Iris pigment epithelial cell (primary cell): ENCODE measurements around the gene GABRD.
A peak's percentile ranks its signal among the peaks of the same experiment; 100 is the strongest.

ENCODE experiments used
- DNase-seq: peaks from one replicate; pipeline ENCODE4 v3.0.0-alpha.2; 2011; ENCODE audit warnings: low read depth

Gene GABRD

GRCh38 chr1:1985375-1986050, 33.6 kb upstream of the GABRD start:
- DNase-seq, result no peak

- no peak for DNase-seq
Observed at GRCh38 chr1:1986451-1987141, 32.5 kb upstream of the GABRD start.

- no peak for DNase-seq
Observed at GRCh38 chr1:1987142-1987510, 32.0 kb upstream of the GABRD start.

DNA sequence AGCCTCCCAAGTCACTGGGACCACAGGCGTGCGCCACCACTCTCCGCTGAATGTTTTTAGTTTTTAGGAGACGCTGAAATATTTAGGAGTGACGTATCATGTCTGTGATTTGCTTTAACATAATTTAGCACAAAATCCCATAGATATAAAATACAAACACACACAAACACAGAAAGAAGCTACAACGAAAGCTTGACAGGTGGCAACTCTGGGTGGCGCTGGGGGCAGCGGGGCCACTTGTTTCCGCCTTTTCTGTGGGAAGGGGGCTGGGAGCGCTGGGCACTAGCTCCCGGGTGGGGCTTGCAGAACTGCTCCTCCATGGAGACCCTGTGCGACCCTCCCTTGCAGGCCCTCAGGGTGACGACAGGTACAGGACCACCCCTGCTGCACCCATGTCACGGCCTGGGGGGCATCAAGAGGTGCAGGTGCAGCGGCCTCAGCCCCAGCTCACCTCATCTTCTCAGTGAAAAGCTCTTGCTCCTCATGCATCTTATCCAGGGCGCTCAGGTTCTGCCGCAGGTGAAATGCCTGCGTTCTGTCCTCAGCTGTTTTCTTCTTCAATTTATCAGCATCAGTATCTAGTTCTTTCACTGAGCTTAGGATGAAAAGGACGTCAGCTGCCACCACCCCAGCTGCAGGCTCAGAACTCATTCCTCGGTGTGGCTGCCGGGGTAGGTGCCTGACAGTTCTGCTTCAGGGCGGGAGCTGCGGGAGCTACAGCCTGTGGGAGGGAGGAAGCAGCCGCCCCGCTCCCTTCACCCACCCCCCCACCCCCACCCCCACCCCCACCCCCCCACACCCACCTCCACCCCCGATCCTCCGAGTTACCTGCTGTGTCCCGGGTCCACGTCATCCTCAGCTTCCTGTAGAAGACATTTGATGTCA, 30.8 kb upstream of the GABRD start:
- DNase-seq, result no peak

- peak; percentile 28 for DNase-seq
Observed at GRCh38 chr1:1989102-1989542, 30.0 kb upstream of the GABRD start.

DNA sequence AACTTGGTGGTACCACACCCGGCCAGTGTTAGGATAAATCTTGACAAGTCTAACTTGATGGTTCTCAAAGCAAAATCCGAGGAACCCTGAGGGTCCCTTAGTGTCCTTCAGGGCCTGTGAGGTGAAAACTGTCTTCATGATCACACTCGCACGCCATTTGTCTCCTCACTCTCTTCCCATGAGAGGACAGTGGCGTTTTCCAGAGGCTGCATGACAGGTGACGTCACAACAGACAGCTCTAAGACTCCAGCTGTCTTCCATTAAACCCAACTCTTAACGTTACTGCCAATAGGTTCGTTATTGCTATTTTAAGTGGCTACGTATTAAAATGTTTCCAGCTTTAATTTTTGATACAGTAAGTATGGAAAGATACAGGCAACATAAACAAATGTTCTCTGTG, 29.4 kb upstream of the GABRD start:
- peak; percentile 18 for DNase-seq

- no peak for DNase-seq
Observed at GRCh38 chr1:1990222-1990621, 28.9 kb upstream of the GABRD start.

DNA sequence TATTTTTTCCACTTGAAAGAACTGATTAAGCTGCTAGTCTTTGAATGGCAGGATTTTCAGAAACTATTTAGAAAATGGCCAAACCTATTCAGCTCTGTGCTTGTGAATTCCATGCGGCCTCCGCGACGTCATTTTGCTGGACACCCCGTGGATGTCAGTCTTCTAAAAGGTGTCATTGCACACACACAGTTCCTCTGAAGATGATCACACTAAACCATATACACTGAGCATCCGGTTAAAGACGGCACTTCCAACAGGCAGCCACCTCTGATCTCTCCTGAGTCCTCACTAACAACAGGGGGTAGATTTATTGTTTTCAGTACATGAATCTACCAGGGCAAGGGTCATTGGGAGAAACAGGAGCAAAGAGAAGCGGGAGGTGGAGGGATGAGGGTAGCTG, 24.6 kb upstream of the GABRD start:
- DNase-seq, result no peak

DNA sequence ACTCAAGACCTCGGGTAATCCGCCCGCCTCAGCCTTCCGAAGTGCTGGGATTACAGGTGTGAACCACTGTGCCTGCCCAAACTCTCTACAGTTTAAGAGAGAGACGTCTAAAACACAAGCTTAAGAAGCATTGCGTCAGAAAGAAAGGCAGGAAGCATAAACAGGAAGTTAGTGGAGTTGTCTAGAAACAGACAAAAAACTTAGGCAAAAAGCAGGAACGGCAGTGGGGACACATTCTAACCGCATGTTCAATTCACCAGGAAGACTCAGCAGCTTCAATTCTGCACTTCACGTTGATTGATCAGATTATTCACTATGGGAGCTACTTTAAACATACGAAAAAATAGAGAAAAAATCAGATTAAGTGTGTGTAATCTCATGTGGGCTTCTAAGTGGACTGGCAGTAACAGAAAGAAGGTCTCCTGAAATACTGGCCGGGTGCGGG, 22.9 kb upstream of the GABRD start:
- peak; percentile 34 for DNase-seq

DNA sequence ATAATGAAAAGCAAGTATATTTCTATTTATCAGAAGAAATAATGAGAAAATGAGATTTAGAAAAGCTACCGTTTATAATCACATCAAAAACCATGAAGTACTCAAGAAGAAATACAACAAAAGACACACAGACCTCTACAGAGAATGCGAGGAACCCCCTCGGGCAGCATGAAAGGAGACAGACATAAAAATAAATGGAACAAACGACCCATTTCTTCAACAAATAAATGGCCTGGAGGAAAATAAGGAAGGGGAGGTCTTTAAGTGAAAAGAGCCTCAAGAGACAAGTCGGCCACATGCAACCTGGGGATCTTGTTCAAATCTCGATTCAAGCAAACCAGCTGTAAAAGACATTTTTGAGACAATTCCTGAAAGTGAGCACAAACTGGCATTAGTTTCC, 21.6 kb upstream of the GABRD start:
- no peak for DNase-seq

DNA sequence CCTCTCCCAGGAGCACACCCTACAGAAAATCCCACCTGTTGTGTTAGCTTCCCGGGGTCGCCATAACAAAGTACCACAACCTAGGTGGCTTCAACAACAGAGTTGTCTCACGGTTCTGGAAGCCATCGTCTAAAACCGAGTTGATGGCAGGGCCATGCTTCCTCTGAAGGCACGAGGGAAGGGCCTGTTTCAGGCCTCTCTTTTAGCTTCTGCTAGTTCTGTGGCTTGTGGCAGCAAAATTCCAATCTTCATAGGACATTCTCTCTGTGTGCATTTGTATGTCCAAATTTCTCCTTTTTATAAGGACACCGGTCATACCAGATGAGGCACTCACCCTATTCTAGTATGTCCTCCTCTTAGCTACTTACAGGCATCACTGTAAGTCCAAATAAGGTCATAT, 18.7 kb upstream of the GABRD start:
- DNase-seq, result no peak

- DNase-seq, result no peak
Observed at GRCh38 chr1:2000850-2001249, 18.3 kb upstream of the GABRD start.

DNA sequence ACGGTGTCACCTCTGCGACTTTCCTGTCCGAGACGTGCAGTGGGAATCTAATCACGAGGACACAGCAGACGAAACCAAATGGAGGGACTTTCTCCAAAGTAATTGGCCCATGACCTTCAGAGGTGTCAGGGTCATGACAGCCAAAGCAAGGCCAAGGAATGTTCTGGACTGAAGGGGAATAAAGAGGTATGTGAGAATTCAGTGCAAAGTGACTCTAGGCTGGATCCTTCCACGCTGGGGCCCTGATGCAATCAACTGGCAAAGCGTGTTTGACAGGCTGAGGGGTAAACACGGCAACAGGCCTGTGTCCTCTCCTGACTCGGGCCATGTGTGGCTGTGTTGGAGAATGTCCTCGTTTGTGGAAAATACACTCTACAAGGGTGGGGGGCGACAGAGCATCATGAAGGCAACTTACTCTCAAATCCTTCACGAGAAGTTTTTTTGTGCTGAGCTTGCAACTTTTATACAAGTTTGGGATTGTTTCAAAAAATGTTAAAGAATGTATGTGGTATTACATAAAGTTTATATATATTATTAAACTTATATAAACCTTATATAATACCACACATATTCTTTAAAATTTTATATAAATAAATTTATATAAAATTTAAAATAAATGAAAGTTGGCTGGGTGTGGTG, 17.3 kb upstream of the GABRD start:
- no peak for DNase-seq

DNA sequence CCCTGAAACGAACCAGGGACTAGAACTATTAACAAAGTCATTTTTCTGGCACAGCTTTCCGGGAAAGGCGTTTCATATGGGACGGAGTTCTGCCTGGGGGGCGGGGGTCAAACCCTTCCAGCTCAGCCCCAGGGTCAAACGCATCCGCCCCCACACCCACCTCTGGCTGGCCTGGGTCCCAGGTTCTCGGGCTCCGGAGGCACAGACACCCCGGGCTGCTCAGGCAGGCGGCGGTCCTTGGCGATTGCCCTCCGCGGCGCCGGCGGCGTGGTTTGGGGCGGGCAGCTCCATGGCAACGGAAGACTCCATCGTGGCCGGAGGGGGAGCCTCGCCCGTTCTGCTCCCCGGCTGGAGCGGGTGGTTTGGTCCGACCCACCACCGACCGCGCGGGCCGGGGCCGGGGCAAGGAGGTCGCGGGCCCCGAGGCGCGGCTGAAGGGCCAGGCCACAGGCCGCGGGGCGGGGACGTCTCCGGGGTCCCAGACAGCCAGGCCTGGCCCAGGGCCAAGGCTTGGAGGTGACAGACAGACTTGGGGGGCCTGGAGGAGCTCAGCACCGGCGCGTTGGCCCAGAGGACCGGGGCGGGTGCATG, 15.5 kb upstream of the GABRD start, which contains the start of gene CFAP74:
Gene CFAP74, minus strand, starts transcription at position 246 of the 591 bp plus-strand sequence. CDS start 12,830 bp downstream, outside the sequence.
- peak; percentile 55 for DNase-seq

DNA sequence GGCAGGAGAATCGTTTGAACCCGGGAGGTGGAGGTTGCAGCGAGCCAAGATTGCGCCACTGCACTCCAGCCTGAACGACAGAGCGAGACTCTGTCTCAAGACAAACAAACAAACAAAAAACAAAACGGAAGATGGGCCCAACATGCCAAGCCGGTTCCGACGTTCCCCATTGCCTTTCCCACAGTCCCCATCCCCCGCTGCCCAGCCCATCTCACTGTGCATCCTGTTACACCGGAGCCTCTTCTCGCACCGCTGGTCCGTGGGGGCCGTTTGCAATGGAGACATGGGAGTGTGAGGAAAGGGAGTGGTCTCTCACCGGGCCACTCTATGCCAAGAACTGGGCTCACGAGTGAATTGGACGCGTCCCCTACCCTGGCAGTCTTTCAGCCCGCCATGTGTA, 14.3 kb upstream of the GABRD start:
- no peak for DNase-seq

DNA sequence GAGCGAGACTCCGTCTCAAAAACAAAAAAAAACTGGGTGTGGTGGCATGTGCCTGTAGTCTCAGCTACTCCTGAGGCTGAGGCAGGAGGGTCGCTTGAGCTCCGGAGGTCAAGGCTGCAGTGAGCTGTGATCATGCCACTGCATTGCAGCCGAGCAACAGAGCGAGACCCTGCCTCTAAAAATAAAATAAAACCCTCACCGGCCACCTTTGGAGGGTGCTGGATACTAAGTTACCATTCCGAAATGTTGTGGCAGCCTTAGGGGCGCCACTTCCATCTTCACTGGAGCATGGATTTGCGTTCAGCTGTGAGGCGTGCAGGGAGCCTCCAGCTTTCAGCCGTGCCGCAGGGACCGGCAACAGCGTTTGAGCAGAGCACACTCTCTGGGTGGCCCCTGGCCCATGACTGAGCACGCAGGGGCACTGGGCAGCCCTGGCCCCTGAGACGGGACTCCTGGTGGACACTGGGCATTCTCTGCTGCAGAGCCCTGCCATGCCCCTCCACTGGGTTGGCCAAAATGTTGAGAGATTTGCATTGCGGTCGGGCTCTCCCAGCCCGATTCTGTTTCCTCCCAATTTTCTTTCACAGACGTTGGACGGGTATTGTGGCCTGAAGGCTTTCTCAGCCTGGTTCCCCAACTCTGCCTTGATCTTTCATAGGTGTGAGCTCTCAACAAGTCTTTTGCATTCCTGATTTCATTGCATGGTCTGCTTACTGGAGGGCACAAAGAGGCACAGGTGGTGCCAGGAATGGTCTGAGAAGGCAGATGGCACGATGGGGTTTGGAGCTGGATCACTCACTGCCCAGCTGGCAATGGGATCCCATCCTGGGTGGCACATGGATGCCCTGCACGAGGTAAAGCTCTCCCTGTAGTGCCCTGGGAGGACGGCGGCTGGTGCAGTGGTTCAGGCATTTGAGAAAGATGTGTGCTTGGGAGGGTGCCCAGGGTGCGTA, 9.8 kb upstream of the GABRD start:
- no peak for DNase-seq

- DNase-seq, result no peak
Observed at GRCh38 chr1:2014181-2014580, 5.0 kb upstream of the GABRD start.

- DNase-seq, result no peak
Observed at GRCh38 chr1:2014741-2015735, 4.1 kb upstream of the GABRD start.

GRCh38 chr1:2016123-2016522, 3.0 kb upstream of the GABRD start:
- no peak for DNase-seq
